GM18907 (cell line): ENCODE data around the gene GBP5.

ENCODE experiments used
- ATAC-seq: cut with Tn5 transposase; IDR thresholded peaks from one replicate; pipeline ENCODE4 v1.9.1; 2021; ENCODE audit warnings: mild to moderate bottlenecking, moderate library complexity; ENCODE audit not compliant: unreplicated experiment

Gene GBP5

GRCh38 chr1:89272269-89273041, at the start of gene GBP5:
Gene GBP5, minus strand, starts transcription at chr1:89272860. Its CDS starts 3,305 bp downstream, at chr1:89269555.
- ATAC-seq: peak; percentile 86

GRCh38 chr1:89322402-89322801, 49.7 kb upstream of the GBP5 start:
- no peak for ATAC-seq

GRCh38 chr1:89312572-89312971, 39.9 kb upstream of the GBP5 start:
- ATAC-seq: no peak

- peak; percentile 53 for ATAC-seq
These were observed 39.1 kb upstream of the GBP5 start for GRCh38 chr1:89311757-89312156.

GRCh38 chr1:89310976-89311375, 38.3 kb upstream of the GBP5 start:
- no peak for ATAC-seq

GRCh38 chr1:89310505-89310904, 37.8 kb upstream of the GBP5 start:
- peak; percentile 84 for ATAC-seq

GRCh38 chr1:89309828-89310227, 37.2 kb upstream of the GBP5 start:
- no peak for ATAC-seq

- no peak for ATAC-seq
These were observed 33.6 kb upstream of the GBP5 start for GRCh38 chr1:89306273-89306672.

- ATAC-seq: no peak
These were observed 32.8 kb upstream of the GBP5 start for GRCh38 chr1:89305493-89305892.

GRCh38 chr1:89304572-89305230, 32.0 kb upstream of the GBP5 start:
- ATAC-seq: no peak

GRCh38 chr1:89302697-89303332, 30.2 kb upstream of the GBP5 start:
- ATAC-seq: no peak

- peak; percentile 89 for ATAC-seq
These were observed 27.2 kb upstream of the GBP5 start for GRCh38 chr1:89299739-89300463.

GRCh38 chr1:89298461-89298860, 25.8 kb upstream of the GBP5 start:
- no peak for ATAC-seq

GRCh38 chr1:89295187-89295586, 22.5 kb upstream of the GBP5 start:
- ATAC-seq: no peak

- no peak for ATAC-seq
These were observed 18.6 kb upstream of the GBP5 start for GRCh38 chr1:89291276-89291675.

- ATAC-seq: no peak
These were observed 15.3 kb upstream of the GBP5 start for GRCh38 chr1:89288051-89288340.

GRCh38 chr1:89287181-89288050, 14.8 kb upstream of the GBP5 start:
- ATAC-seq: peak; percentile 32

GRCh38 chr1:89286549-89287180, 14.0 kb upstream of the GBP5 start:
- ATAC-seq: peak; percentile 91

- ATAC-seq: no peak
These were observed 13.2 kb upstream of the GBP5 start for GRCh38 chr1:89285745-89286380.
